GM10266 (cell line): Measurements from ENCODE around the gene KRT7.

ENCODE experiments used
- DNase-seq: peaks from one replicate; pipeline ENCODE4 v3.0.0; 2012; ENCODE audit errors: extremely low spot score
- TF ChIP-seq, protein P1 (sequence below): IDR thresholded peaks from 2 replicates; pipeline ENCODE4 v1.5.1; 2012; ENCODE audit warnings: mild to moderate bottlenecking, low read depth; ENCODE audit not compliant: control insufficient read depth, insufficient read depth; ENCODE audit errors: missing control alignments

Gene KRT7

DNA sequence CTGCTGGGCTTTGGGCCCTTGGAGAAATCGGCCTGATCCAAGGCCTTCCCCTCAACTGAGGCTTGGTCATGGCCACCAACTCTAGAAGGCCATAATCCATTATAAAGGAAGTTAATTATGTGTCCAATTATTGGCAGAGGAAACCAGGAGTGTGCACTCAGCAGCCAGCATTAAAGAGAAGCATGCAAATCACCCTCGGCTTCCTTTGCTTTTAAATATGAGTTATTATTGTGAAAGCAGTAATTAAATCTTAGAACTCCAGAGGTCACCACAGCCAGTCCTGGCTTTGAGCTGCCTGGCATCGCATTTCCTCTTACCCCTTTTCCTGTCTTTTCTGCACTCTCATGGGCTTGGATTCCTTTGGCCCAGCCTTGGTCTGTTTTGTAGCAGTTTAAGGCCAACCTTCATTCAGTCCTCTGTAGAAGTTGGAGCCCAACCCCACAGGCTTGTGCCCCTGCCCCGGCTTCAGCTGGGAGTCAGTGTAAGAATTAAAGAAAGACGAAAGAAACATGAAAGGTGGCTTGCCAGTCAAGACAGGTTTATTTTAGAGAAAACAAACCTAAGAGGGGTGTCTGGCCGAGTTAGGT is 26.7 kb downstream of the KRT7 start:
- TF ChIP-seq, protein P1, sequence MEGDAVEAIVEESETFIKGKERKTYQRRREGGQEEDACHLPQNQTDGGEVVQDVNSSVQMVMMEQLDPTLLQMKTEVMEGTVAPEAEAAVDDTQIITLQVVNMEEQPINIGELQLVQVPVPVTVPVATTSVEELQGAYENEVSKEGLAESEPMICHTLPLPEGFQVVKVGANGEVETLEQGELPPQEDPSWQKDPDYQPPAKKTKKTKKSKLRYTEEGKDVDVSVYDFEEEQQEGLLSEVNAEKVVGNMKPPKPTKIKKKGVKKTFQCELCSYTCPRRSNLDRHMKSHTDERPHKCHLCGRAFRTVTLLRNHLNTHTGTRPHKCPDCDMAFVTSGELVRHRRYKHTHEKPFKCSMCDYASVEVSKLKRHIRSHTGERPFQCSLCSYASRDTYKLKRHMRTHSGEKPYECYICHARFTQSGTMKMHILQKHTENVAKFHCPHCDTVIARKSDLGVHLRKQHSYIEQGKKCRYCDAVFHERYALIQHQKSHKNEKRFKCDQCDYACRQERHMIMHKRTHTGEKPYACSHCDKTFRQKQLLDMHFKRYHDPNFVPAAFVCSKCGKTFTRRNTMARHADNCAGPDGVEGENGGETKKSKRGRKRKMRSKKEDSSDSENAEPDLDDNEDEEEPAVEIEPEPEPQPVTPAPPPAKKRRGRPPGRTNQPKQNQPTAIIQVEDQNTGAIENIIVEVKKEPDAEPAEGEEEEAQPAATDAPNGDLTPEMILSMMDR: no peak
- DNase-seq: no peak

- TF ChIP-seq, protein P1: no peak
These were observed 27.5 kb downstream of the KRT7 start for GRCh38 chr12:52260361-52261207.

GRCh38 chr12:52261208-52261484 is 28.1 kb downstream of the KRT7 start:
- TF ChIP-seq, protein P1: no peak
- no peak for DNase-seq

More at GRCh38 chr12:52260361-52261207, 27.5 kb downstream of the KRT7 start:
- no peak for DNase-seq

DNA sequence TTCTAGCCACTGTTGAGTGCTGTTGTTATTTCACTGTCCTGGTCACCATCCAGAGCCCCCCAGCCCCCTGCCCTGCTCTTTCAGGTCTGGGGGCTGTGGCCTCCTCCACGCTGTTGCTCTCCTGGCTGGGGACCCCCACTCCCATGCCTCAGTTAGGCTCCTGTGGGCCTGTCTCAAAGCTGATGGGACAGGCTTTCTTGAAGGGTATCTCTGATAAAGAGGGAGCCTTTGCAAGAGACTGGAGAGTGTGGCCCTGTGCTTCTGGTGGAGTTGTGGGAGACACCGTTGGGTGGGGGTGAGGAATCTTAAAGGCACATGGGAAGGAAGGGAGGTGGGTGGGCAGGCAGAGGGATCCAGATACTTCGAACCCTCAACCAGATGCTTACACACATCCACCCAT is 29.2 kb downstream of the KRT7 start:
- no peak for DNase-seq
- TF ChIP-seq, protein P1: no peak

- TF ChIP-seq, protein P1: no peak
- DNase-seq: no peak
These were observed 30.9 kb downstream of the KRT7 start for GRCh38 chr12:52263761-52264434.

GRCh38 chr12:52264435-52264825 is 31.4 kb downstream of the KRT7 start:
- TF ChIP-seq, protein P1: no peak
- DNase-seq: no peak

DNA sequence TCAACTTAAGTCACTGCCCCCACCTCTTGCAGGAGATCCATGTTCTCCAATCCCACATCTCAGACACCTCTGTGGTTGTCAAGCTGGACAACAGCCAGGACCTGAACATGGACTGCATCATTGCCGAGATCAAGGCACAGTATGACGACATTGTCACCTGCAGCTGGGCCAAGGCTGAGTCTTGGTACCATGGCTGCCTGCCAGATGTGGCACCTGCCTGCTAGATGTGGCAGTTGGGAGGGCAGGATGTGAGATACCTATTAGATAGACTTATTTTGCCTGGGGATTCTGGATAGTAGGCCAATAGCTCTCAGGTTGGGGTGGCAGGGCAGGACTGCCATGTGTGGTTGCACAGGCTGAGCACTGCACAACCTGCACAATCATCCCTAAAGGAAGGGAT is 33.5 kb downstream of the KRT7 start:
- TF ChIP-seq, protein P1: no peak

More for the DNA sequence above, 33.5 kb downstream of the KRT7 start:
- DNase-seq: no peak
